ENCODE measurements around the gene GNGT2. TPM values are rescaled to one million over a fixed set of nuclear protein-coding genes. Genes with fewer than 3 reads are reported as not detected.

The GNGT2 gene
- total RNA-seq, 1 donor from 2014 or later, result 24.4 TPM

DNA sequence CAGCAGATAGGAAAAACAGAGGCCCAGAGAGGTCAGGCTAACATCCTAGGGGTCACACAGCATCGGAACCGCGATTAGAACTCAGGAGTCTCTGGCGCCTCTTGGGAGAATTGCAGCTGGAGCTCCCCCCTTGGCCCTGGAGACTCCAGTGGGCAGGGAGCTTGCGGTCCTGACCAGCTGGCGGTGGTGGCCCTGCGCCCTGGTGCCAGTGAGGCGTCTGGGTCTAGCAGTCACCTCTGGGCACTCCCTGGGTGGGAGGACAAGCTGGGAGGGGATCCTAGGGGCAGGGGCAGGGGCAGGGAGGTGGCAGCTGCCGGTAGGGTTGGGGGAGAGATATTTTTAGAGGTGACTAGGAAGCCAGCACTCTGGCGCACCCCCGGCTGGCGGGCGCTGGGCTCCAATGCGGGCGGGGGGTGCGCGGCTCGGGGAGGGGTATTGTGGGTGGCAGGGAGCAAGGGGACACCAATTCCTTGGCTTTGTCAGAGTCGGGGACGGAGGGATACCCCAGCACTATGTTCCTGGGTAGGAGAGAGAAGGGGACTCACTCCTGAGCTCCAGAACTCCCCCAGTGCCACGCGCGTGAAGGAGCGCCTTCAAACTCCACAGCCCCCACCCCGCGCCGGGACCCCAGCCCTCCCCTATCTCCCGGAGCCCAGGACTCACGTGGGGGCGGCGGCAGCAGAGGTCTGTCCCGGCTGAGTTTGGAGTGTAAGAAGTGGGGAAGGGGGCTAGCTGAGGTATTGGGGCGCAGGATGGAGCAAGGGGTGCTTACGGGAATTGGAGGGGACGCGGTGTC, 19.6 kb upstream of the GNGT2 start:
- intact Hi-C loops (cut with micrococcal nuclease), result loop anchor here (2.0 kb wide), 1 partner anchor 165 kb away; no protein-coding TSS in a partner anchor

DNA sequence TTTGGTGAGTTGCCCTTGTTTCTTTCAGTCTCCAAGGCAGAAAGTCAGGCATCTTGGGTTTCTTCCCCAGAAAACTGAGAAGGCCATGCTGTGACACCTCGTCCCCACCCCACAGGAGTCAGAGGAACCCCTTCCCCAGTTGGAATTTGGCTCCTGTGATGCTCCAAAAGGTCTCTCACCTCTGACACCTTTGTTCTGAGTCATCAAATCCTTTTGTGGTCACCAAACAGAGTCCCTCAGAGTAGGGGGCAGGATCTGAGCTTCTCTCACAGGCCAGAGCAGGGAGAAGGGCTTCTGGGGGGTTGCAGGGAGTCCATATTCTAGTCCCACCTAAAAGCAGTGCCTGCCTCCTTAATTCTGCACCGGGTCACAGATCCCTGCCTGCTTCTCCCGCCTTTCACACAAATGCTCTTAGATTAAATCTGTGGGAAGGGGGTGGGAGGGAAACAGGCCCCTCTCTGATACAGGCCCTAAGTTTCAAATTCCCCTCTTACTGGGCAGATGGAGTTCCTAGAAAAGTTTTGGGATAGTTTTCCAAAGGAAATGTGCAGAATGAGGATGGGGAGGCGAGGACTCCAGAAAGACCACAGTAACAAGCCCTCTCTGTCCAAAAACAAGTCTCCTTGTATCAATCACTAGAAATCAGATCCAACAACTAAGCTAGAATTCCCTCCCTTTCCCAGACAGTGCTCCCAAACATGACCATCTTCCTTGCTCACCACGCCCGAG, 18.9 kb upstream of the GNGT2 start:
- intact Hi-C loops (cut with micrococcal nuclease), result no loop called here

DNA sequence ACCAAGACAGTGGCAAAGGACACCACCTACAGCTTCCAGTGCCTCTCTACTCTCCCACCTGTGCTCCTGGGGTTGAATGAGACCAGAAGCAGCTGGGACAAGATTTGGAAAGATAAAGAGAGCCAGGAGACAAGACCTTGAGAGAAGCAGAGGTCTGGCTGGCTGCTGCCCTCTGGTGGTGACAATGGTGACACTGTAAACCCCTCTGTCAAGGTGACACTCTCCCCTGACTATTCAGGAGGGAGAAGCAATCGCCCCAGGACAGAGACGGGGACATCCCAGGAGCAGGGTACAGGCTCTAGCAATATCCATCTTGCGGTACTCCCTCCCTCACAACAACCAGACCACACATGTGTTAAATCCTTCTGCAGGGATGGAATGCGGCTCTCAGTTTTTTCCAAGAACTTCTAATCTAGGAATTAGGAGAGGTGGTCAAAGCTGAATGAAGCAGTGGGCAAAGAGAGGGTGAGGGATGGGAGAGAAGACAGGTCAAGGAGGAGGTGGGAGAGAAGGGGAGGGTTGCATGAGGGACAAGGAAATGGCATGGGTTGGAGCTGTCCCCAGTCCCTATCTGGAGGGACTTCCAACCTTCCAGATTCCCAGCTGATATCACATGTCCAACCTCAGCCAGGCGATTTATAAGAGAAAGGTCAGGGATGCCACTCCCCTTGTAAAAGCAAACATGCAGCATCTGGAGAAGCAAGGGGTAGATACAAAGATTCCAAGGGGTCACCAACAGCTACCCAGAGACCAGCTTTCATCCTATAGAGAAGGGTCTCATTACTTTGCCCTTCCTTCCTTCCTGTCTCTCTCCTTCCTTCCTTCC, 17.3 kb upstream of the GNGT2 start:
- intact Hi-C loops (cut with micrococcal nuclease), result loop anchor here (1.0 kb wide), 4 partner anchors 9 to 47 kb away; partner anchors contain the start of genes ABI3 and GNGT2

GRCh38 chr17:49226771-49227435, 16.5 kb upstream of the GNGT2 start:
- intact Hi-C loops (cut with micrococcal nuclease), result loop anchor here (1.0 kb wide), 4 partner anchors 9 to 47 kb away; partner anchors contain the start of genes ABI3 and GNGT2

DNA sequence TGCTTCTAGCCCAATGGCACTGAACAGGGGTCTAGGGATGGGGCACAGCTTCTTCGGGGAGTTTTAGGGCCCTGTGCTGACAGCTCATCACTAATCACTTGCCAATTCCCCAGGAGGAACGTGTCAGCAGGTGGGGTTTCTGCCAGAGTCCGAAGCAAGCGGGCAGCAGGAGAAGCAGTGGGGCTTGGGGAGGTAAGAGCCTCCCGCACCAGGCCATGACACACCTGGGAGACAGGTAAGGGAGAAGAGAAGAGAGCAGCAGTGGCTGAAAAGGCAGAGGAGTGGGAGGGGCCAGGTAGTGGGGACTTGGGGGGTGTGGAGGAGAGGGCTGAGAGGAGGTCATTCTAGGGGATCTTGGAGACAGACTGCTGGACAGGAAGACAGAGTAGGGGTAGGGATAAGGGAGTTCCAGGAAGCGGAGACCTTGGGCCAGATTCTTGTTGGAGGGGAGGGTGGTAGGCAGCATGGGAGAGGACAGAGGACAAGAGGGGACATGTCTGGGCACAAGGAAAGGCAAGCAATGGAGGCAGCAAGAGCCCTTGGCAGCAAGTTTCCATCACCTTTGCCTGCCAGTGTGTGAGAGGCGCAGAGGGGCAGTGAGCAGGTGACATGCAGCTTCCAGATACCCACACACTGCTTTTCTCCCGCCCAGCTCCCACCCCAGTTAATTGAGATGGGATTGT, 15.3 kb upstream of the GNGT2 start:
- intact Hi-C loops (cut with micrococcal nuclease), result no loop called here

- intact Hi-C loops (cut with micrococcal nuclease), result no loop called here
Observed at GRCh38 chr17:49224997-49225337, 14.6 kb upstream of the GNGT2 start.

GRCh38 chr17:49224198-49224996, 14.0 kb upstream of the GNGT2 start:
- intact Hi-C loops (cut with micrococcal nuclease), result no loop called here

GRCh38 chr17:49223517-49224197, 13.3 kb upstream of the GNGT2 start:
- intact Hi-C loops (cut with micrococcal nuclease), result no loop called here

- intact Hi-C loops (cut with micrococcal nuclease), result no loop called here
Observed at GRCh38 chr17:49223168-49223516, 12.8 kb upstream of the GNGT2 start.

- intact Hi-C loops (cut with micrococcal nuclease), result loop anchor here (2.0 to 5.0 kb wide), 4 partner anchors 122 to 457 kb away; partner anchors contain the start of gene SPOP
Observed at GRCh38 chr17:49219987-49220386, 9.6 kb upstream of the GNGT2 start.

GRCh38 chr17:49218941-49219913, 8.9 kb upstream of the GNGT2 start:
- intact Hi-C loops (cut with micrococcal nuclease), result loop anchor here (1.0 to 5.0 kb wide), 7 partner anchors 8 to 458 kb away; partner anchors contain the start of genes ABI3, GNGT2 and SPOP

DNA sequence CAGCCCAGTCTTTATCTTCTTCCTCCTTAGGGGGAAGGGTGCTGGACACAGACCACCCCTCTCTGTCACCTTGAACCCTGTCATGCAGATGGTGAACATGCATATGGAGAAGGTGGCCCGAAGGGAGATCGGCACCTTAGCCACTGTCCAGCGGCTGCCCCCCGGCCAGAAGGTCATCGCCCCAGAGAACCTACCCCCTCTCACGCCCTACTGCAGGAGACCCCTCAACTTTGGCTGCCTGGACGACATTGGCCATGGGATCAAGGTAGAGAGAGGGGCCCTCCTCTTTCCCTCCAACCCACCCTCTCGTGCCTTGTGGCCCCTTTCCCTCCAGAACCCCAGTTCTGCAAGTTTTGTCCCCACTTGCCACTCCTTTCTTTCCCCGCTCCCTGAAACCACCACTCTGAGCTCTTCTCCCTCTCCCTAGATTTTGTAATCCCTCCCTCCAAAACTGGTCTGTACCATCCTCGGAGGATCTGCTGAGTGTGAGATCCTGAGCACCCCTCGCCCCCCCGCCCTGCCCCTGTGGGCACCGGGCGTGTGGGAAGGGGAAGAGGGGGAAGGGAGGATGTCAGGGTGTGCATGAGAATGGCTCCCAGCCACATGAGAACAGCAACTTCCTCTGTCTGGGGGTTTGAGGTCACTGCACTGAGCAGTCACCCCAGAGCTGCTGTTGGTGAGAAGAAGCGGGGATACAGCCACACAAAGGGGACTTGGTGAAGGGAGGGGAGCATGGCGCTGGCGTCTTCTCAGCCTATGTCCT, 7.5 kb upstream of the GNGT2 start:
- intact Hi-C loops (cut with micrococcal nuclease), result loop anchor here (1.0 to 5.0 kb wide), 7 partner anchors 8 to 459 kb away; partner anchors contain the start of genes ABI3, GNGT2 and SPOP

DNA sequence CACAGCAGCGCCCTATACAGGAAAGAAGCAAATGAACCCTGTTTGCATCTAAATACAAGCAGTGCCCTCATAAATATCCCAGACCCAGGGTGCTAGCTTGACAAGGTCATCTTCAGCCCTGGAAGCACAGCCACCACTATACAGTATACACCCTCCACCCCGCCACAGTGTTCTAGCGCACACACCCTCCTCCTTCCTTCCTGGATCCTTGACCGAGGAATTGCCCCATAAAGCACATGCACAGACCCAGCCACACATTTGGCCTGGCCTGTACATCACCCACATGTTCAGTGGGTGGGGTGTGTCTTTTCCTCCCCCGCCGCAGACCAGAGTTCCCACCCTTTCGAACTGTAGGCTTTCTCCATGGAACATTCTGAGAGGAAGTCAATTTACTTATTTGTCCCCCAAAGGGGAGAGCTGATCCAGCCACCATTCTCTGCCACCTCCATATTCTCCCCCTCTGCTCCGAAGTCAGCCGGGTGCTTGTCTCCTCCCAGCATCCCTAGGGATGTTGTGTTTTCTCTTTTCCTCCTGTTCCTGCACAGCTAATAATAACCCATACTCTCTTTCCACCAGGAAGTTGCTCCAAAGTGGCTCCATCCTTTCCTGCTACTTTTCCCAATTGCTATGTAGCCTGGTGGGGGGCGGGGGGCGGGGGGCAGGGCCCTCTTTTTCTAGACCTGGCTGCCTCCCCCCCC, 6.7 kb upstream of the GNGT2 start:
- intact Hi-C loops (cut with micrococcal nuclease), result loop anchor here (5.0 kb wide), 3 partner anchors 125 to 460 kb away; partner anchors contain the start of gene SPOP

- intact Hi-C loops (cut with micrococcal nuclease), result loop anchor here (5.0 kb wide), 3 partner anchors 126 to 461 kb away; partner anchors contain the start of gene SPOP
Observed at GRCh38 chr17:49216482-49216881, 6.1 kb upstream of the GNGT2 start.

DNA sequence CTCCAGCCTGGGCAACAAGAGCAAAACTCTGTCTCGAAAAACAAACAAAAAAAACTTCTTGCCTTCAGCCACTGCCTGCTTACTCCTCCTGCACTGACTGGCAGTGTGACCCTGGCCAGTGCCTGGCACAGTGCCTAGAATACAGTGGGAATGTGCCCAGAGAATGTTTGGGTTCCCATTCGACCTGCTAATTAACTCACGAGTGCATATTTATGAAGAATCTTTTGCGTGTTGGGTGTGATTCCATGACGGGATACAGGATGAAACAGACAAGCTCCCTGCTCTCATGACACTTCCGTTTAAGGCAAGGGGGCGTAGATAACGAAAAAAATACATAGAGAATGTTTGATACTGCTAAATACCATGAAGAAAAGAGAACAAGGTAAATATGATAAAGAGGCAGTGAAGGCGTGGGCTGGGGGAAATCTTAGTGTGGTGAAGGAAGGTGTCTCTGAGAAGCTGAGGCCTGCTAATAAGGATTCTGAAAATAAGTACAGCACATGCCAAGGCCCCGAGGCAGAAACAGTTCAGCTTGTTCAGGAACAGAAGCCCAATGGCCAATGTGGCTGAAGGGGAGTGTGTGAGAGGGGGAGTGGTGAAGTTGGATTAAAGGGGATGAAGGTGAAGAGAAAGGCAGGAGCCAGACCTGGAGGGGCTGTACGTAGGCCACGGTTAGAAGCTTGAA, 4.4 kb upstream of the GNGT2 start:
- intact Hi-C loops (cut with micrococcal nuclease), result loop anchor here (5.0 kb wide), 4 partner anchors 127 to 937 kb away; partner anchors contain the start of genes PPP1R9B and SPOP

Measured in T-helper 1 cell treated with Interleukin-12 subunit alpha and Interleukin-12 subunit beta and Interleukin-4 antibody, amounts not matched to agents 30 ng/mL and 1 ng/mL, for 36 hours (primary cell).